Uterus (tissue), 2 donors: Measurements from ENCODE around the gene LRRIQ3.

ENCODE experiments used
- CTCF ChIP-seq, 4 experiments: fragments of 200-600 bp in 2 of 4; fragments of 450-650 bp in 2 of 4; sonication (generic) in 2 of 4; IDR thresholded peaks; one replicate each; pipeline ENCODE4 v1.5.1; 2016 to 2019; ENCODE audit warnings: antibody characterized with exemption in 4 of 4, mild to moderate bottlenecking in 2 of 4, moderate library complexity in 1 of 4
- POLR2A ChIP-seq, 2 donors: fragments of 450-650 bp; IDR thresholded peaks; one replicate each; pipeline ENCODE4 v1.6.1; 2016; ENCODE audit warnings: antibody characterized with exemption in 2 of 2, mild to moderate bottlenecking in 1 of 2, moderate library complexity in 1 of 2

GRCh38 chr1:74005533-74005932 lies 192.4 kb downstream of the LRRIQ3 start:
- no peak for TF ChIP-seq CTCF (IDR thresholded peaks at IDR 0.05)
- TF ChIP-seq POLR2A (IDR thresholded peaks at IDR 0.05) = no peak
